ENCODE data around the gene CEACAM16. TPM values are rescaled to one million over a fixed set of nuclear protein-coding genes. Genes with fewer than 3 reads are reported as not detected.

Gene CEACAM16
- total RNA-seq, 4 donors from 2014 or later: not detected

DNA sequence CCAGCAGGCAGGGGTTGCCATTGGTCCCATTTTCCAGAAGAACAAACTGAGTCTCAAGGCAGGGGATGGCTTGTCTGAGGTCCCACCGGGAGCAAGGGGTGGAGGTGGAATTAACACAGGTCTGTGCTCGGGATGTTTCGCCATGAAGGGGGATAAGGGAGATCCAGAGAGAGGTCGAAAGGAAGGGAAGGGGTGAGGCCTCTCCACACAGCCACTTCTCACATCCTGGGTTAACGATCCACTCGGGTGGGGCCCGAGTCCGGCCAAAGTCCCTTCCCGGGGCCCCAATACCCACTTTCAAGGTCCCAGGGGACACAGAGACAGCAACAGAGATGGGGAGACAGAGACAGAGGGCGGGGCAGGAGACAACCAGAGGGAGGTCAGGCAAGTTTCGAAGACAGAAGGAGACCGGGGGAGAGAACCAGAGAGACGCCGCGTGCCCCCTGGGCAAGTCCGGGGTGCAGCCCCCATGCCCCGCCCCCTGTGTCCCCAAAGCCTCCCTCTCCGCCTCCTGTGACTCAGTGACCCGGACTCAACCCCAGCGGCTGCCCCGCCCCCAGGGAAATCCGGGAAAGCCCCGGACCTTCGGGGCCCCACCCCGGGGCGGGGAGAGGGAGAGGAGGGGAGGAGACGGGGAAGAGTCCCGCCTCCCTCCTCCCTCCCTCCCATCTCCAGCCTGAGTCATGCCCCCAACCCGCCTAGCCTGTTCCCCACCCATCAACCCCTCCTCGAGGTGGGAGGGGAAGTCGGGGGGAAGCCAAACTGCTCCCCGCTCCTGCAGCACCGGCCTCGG, 48.2 kb downstream of the CEACAM16 start:
- TF ChIP-seq, protein P1, sequence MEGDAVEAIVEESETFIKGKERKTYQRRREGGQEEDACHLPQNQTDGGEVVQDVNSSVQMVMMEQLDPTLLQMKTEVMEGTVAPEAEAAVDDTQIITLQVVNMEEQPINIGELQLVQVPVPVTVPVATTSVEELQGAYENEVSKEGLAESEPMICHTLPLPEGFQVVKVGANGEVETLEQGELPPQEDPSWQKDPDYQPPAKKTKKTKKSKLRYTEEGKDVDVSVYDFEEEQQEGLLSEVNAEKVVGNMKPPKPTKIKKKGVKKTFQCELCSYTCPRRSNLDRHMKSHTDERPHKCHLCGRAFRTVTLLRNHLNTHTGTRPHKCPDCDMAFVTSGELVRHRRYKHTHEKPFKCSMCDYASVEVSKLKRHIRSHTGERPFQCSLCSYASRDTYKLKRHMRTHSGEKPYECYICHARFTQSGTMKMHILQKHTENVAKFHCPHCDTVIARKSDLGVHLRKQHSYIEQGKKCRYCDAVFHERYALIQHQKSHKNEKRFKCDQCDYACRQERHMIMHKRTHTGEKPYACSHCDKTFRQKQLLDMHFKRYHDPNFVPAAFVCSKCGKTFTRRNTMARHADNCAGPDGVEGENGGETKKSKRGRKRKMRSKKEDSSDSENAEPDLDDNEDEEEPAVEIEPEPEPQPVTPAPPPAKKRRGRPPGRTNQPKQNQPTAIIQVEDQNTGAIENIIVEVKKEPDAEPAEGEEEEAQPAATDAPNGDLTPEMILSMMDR (IDR thresholded peaks at IDR 0.05; ENCODE audit: low read depth): no peak

DNA sequence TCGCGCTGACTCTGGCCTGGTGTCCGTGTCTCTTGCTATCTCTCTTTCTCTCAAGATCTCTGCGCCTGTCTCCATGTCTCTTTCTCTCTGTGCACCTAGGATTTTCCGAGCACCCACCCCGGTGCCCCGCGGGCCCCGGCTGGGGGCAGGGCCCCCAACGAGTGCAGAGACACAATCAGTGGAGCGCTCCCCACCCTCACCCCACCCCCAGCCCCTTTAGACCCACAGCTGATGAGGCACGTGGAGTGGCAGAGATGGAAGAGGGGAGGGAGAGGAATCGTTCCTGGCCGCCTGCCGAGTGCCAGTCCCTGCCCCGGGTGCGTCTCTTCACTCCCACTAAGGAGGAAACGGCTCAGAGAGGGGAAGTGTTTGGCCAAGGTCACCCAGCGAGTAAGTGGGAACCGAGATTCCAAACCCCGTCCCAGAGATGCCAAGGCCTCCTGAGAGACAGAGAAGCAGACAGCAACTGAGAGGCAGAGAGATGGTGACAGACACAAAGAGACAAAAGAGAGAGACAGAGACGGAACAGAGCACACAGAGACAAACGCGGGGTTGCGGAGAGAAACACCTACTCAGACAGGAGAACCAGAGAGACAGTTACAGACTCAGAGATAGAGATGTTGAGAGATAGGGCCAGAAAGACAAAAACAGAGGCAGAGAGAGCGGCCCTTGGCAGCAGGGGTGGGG, 48.9 kb downstream of the CEACAM16 start:
- TF ChIP-seq, protein P1 (IDR thresholded peaks at IDR 0.05; ENCODE audit: low read depth): no peak

DNA sequence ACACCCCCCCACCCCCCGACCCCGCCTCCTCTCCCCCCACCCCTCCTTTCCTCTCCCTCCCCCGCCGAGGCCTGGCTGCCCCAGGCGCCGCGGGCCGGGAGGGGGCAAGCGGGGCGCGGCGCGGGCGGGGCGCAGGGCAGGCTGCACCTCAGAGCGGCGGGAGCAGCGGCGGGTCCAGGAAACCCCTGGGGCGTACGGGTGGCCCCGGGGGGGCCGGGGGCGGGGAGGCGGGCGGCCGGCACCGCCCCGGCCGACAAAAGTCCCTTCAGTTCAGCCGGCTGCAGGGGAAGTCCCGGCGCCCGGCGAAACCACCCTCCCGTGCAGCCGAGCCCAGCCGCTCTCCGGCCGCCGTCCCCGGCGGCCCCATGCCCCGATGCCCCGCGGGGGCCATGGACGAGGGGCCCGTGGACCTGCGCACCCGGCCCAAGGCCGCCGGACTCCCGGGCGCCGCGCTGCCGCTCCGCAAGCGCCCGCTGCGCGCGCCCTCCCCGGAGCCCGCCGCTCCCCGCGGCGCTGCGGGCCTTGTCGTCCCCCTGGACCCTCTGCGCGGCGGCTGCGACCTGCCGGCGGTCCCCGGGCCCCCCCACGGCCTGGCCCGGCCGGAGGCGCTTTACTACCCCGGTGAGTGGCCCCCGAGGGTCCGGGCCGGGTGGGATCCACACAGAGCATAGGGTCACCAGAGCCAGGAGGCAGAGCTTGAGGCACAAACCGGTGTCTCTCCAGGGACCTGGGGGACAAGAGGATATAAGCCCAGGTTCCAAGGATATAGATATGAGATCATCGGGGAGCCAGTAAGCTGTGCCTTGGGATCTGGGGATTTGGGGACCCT, 49.7 kb downstream of the CEACAM16 start, which contains the start of gene BCL3:
TSS of gene BCL3 (plus strand) at position 283 of the 829 bp plus-strand sequence. CDS start at position 366, 83 bp downstream.
- TF ChIP-seq, protein P1 (IDR thresholded peaks at IDR 0.05; ENCODE audit: low read depth): no peak

DNA sequence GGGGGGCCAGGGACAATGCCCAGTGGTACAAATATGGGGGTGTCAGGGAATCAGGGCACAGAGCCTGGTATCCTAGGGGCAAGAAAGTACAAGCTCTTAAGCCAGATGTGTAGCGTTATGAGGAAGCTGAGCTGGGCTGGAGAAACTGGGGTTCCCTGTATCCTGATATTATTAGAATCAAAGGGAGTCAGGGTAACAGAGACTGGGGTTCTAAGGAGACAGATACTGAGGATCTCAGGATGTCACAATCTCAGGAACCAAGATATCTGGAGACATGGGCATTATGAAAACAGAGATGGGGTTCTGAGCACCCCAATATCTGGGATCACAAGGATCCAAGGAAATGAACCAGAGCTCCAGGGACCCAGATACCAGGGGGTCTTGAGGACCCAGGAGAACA, 50.3 kb downstream of the CEACAM16 start:
- TF ChIP-seq, protein P1 (IDR thresholded peaks at IDR 0.05; ENCODE audit: low read depth): no peak

DNA sequence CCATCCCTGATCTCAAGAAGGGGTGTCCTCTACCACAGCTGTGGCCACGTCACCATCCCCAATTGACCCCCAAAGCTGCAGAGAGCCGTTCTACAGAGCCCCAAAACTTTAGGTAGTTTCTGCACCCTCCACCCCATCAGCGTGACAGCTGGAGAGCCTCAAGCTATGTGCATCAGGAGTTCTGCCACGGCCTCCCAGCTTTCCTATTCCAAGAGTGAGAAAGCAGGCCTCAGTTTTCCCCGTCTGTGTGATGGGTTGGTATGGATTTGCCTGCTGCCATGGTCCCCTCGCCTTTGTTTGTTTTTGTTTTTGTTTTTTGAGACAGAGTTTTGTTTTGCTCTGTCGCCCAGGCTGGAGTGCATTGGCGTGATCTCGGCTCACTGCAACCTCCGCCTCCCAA, 51.0 kb downstream of the CEACAM16 start:
- TF ChIP-seq, protein P1 (IDR thresholded peaks at IDR 0.05; ENCODE audit: low read depth): no peak

DNA sequence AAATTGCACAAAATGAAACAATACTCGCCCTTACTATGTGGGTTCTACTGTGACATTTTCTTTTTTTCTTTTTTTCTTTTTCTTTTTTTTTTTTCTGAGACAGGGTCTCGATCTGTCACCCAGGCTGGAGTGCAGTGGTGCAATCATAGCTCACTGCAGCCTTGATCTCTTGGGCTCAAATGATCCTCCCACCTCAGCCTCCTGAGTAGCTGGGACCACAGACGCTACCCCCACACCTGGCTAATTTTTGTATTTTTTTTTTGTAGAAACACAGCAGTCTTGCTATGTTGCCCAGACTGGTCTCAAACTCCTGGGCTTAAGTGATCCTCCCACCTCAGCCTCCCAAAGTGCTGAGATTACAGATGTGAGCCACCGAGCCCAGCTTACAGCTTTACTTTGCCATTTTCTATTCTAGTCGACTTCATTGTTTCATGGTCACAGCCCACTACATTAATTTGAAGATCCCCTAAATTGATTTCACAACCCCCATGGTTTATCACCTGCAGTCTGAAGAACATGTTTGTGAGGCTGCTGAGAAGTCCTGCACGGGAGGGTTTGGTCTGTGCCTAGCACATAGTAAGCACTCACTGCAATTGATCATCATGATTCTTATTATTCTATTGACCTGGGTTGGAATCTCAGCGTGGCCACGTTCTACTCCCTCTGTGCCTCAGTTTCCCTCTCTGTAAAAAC, 53.3 kb downstream of the CEACAM16 start:
- TF ChIP-seq, protein P1 (IDR thresholded peaks at IDR 0.05; ENCODE audit: low read depth): no peak

Data from subcutaneous adipose tissue (tissue), 4 donors.